HG02759 (cell line): ENCODE measurements around the gene STARD7.
"Not testable (repeated sequence)": the region's sequence is repeated elsewhere in the genome, so short reads cannot be mapped to it uniquely, and the experiment has no call there.

Experiments
- ATAC-seq: cut with Tn5 transposase; IDR thresholded peaks from one replicate; pipeline ENCODE4 v1.9.1; 2021; ENCODE audit warnings: mild to moderate bottlenecking, moderate library complexity; ENCODE audit not compliant: unreplicated experiment

The STARD7 gene

GRCh38 chr2:96238266-96238665, 29.6 kb upstream of the STARD7 start:
- no peak for ATAC-seq

- ATAC-seq = no peak
Measured at GRCh38 chr2:96236882-96237281, 28.3 kb upstream of the STARD7 start.

- peak; percentile 97 for ATAC-seq
Measured at GRCh38 chr2:96233880-96234316, 25.3 kb upstream of the STARD7 start.

- ATAC-seq = no peak
Measured at GRCh38 chr2:96233436-96233835, 24.8 kb upstream of the STARD7 start.

- no peak for ATAC-seq
Measured at GRCh38 chr2:96231316-96231715, 22.7 kb upstream of the STARD7 start.

GRCh38 chr2:96225016-96225533, 16.4 kb upstream of the STARD7 start:
- ATAC-seq = peak; percentile 88

GRCh38 chr2:96221106-96221505, 12.5 kb upstream of the STARD7 start:
- ATAC-seq = not testable (repeated sequence)

- ATAC-seq = not testable (repeated sequence)
Measured at GRCh38 chr2:96219959-96220358, 11.3 kb upstream of the STARD7 start.

- ATAC-seq = no peak
Measured at GRCh38 chr2:96218508-96219131, 10.0 kb upstream of the STARD7 start.

- no peak for ATAC-seq
Measured at GRCh38 chr2:96214554-96214953, 5.9 kb upstream of the STARD7 start.

GRCh38 chr2:96213379-96213778, 4.8 kb upstream of the STARD7 start:
- no peak for ATAC-seq

GRCh38 chr2:96212339-96212738, 3.7 kb upstream of the STARD7 start:
- no peak for ATAC-seq

- no peak for ATAC-seq
Measured at GRCh38 chr2:96209729-96210085, 1.1 kb upstream of the STARD7 start.

- no peak for ATAC-seq
Measured at GRCh38 chr2:96209011-96209728, 543 bp upstream of the STARD7 start.

GRCh38 chr2:96207774-96208142, 869 bp downstream of the STARD7 start:
- no peak for ATAC-seq

- ATAC-seq = no peak
Measured at GRCh38 chr2:96207073-96207773, 1.4 kb downstream of the STARD7 start.

- no peak for ATAC-seq
Measured at GRCh38 chr2:96205888-96206287, 2.7 kb downstream of the STARD7 start.

- ATAC-seq = no peak
Measured at GRCh38 chr2:96204836-96205624, 3.6 kb downstream of the STARD7 start.

- no peak for ATAC-seq
Measured at GRCh38 chr2:96203130-96204028, 5.2 kb downstream of the STARD7 start.
